Psoas muscle (tissue), 8 donors: ENCODE measurements around the gene FAM149B1. TPM values are rescaled to one million over a fixed set of nuclear protein-coding genes. Genes with fewer than 3 reads are reported as not detected.

ENCODE experiments used
- ATAC-seq, 4 donors: fragments of 200-7000 bp; cut with Tn5 transposase; one replicate each; pipeline ENCODE4 v1.9.1; 2020; ENCODE audit warnings: moderate library complexity in 3 of 4, mild to moderate bottlenecking in 2 of 4
- DNase-seq, 2 donors: peaks; one replicate each; pipeline ENCODE4 v3.0.0-alpha.2; 2020
- H3K27ac ChIP-seq: fragments of 200-600 bp; one replicate; pipeline ENCODE4 v1.8.0; 2022
- H3K27me3 ChIP-seq, 3 donors: fragments of 200-600 bp in 1 of 3; one replicate each; pipeline versions ENCODE4 v1.6.1 to v1.8.0; 2013 to 2022; ENCODE audit warnings: low read length in 2 of 3, mild to moderate bottlenecking in 2 of 3, moderate library complexity in 1 of 3; ENCODE audit not compliant: insufficient read depth in 3 of 3
- H3K36me3 ChIP-seq, 2 donors: fragments of 200-600 bp in 1 of 2; one replicate each; pipeline versions ENCODE4 v1.6.1 to v1.8.0; 2013 to 2022; ENCODE audit warnings: low read depth in 1 of 2, mild to moderate bottlenecking in 1 of 2, moderate library complexity in 1 of 2; ENCODE audit not compliant: insufficient read depth in 1 of 2
- H3K4me1 ChIP-seq: fragments of 200-600 bp; one replicate; pipeline ENCODE4 v1.8.0; 2022
- H3K4me3 ChIP-seq: fragments of 200-600 bp; one replicate; pipeline ENCODE4 v1.8.0; 2022; ENCODE audit warnings: mild to moderate bottlenecking
- H3K9me3 ChIP-seq: fragments of 200-600 bp; one replicate; pipeline ENCODE4 v1.8.0; 2022
- CTCF ChIP-seq: fragments of 200-600 bp; IDR thresholded peaks from one replicate; pipeline ENCODE4 v1.8.0; 2022; ENCODE audit warnings: antibody characterized with exemption
- WGBS, 3 donors: extraction: QIAGEN DNeasy Blood & Tissue Kit; methylation state at CpG; one replicate each; pipeline versions ENCODE4 v1.1.6 to v1.1.7; 2013; 5-methylcytosine and 5-hydroxymethylcytosine counted together
- intact Hi-C, 2 donors: fragments of 100-400 bp; cut with DNase I; formaldehyde crosslinking; loops; one replicate each; pipeline versions ENCODE4 v1.11.0 to v1.14.2; 2022
- polyA plus RNA-seq, 3 donors: library from polyadenylated mRNA; stranded (reverse); fragments of 200-250 nt; gene quantifications; one replicate each; pipeline ENCODE4 v1.2.3, GENCODE V29; 2013
- total RNA-seq, 4 donors: library from RNA; stranded (reverse); fragmentation: NEBNext Ultra II Directional in 2 of 4; extraction: Animal tissue kit (Norgen Biotek cat#: 25700) in 2 of 4; gene quantifications; one replicate each; pipeline versions ENCODE4 v1.2.1 to v1.2.4, GENCODE V29; 2021 to 2023
- donor health status: healthy with polysubstance abuse.
- donor health status: DM: no; HTN: no; CAD: no; lungs with moderate emphysema.
- donor health status: Bipolar disorder and iron deficiency.
- donor health status: healthy.
- donor health status: DM: yes; HTN: yes; CAD: no.
- donor health status: DM: no; HTN: no; CAD: no.
- donor health status: DM: no; HTN: no; CAD: no.
- donor health status: DM: yes; HTN: yes; CAD: no.

The FAM149B1 gene
- total and polyA plus RNA-seq, 7 donors, result 8.2 to 18.1 (median 10.8) TPM

- 86 to 91% (median 87%) methylated on average over 7 of the region's 7 CpGs for WGBS, 3 donors
- TF ChIP-seq CTCF, result no peak
- Histone ChIP-seq H3K27me3 (no peaks in the 10 kb centered on the region), H3K27ac (no peak overlapping the region), H3K4me3 (no peak overlapping the region), H3K9me3 (no peaks in the 10 kb centered on the region), H3K36me3 (peaks cover 2 to 90% of the 10 kb centered on the region in 2 donors), H3K4me1 (peaks cover 7% of the 10 kb centered on the region)
- ATAC-seq (no peak), DNase-seq (no peak)
- intact Hi-C loops, result no loop called here
Measured at GRCh38 chr10:73234695-73235094, 66.8 kb downstream of the FAM149B1 start.

GRCh38 chr10:73238990-73239566 lies 71.2 kb downstream of the FAM149B1 start:
- H3K4me1 ChIP-seq, result no peaks in the 10 kb centered on the region
- intact Hi-C loops, result no loop called here
- no peak overlapping the region for H3K27ac ChIP-seq
- DNase-seq, result no peak
- no peak overlapping the region for H3K4me3 ChIP-seq
- 91 to 96% (median 94%) methylated on average over 5 of the region's 5 CpGs for WGBS, 3 donors
- no peak for TF ChIP-seq CTCF
- H3K9me3 ChIP-seq, result no peaks in the 10 kb centered on the region
- no peak for ATAC-seq
- H3K36me3 ChIP-seq, result peaks cover 4 to 91% of the 10 kb centered on the region in 2 donors
- H3K27me3 ChIP-seq, result no peaks in the 10 kb centered on the region

- H3K4me3 ChIP-seq, result no peak overlapping the region
- H3K27ac ChIP-seq, result no peak overlapping the region
- no peaks in the 10 kb centered on the region for H3K4me1 ChIP-seq
- intact Hi-C loops, result no loop called here
- no peaks in the 10 kb centered on the region for H3K9me3 ChIP-seq
- ATAC-seq (no peak), DNase-seq (no peak)
- TF ChIP-seq CTCF, result no peak
- no peaks in the 10 kb centered on the region for H3K27me3 ChIP-seq
- WGBS, 3 donors, result 92 to 98% (median 92%) methylated on average over 2 of the region's 2 CpGs
- H3K36me3 ChIP-seq, result peaks cover 4 to 91% of the 10 kb centered on the region in 2 donors
Measured at GRCh38 chr10:73239908-73240307, 72.0 kb downstream of the FAM149B1 start.

- 67 to 75% (median 71%) methylated on average over 8 of the region's 8 CpGs for WGBS, 3 donors
- no peak overlapping the region for H3K4me3 ChIP-seq
- peaks cover 19% of the 10 kb centered on the region for H3K4me1 ChIP-seq
- no peaks in the 10 kb centered on the region for H3K27me3 ChIP-seq
- DNase-seq (no peak), ATAC-seq (no peak)
- H3K27ac ChIP-seq, result no peak overlapping the region
- intact Hi-C loops, result loop anchor here in 1 of 2 donors (5.0 kb wide), 1 partner anchor 252 kb away; the partner anchor contains the start of gene PPP3CB
- H3K9me3 ChIP-seq, result no peaks in the 10 kb centered on the region
- no peak for TF ChIP-seq CTCF
- H3K36me3 ChIP-seq, result peaks cover 8 to 76% of the 10 kb centered on the region in 2 donors
Measured at GRCh38 chr10:73244866-73245477, 77.1 kb downstream of the FAM149B1 start.
